SH-SY5Y (cell line): ENCODE results near the gene GLRA3.

ENCODE experiments used
- GATA2 ChIP-seq: IDR thresholded peaks from 2 replicates; pipeline ENCODE4 v1.6.1; 2011; ENCODE audit warnings: mild to moderate bottlenecking, low read depth, low read length
- GATA3 ChIP-seq: IDR thresholded peaks from 2 replicates; pipeline ENCODE4 v1.6.1; 2011; ENCODE audit warnings: low read depth, mild to moderate bottlenecking, low read length, moderate library complexity

DNA sequence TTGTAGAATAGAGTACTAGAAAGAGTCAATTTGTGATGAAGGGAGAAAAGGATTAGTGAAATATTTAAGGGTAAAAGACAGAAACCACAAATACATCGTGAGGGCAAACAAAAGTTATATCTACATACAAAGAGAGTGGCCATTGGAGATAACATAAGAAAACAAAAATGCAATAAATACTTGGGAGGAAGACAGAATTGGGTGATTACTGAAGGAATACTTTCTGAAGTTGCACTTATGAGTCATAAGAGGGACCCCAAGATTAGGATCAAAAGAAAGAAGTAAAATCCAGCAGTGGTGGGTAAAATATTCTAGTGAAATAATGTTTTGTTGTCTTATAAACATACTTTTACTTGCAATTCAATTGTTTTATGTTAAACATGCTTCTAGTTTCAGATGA, 53.7 kb downstream of the GLRA3 start:
- no peak for TF ChIP-seq GATA3
- TF ChIP-seq GATA2 = no peak
